DOHH2 (cell line): ENCODE results near the gene FKBP1C.

Experiments used
- H3F3A ChIP-seq: fragments of 200-600 bp; sonication (generic), shearing (Covaris generic); 2 replicates; pipeline ENCODE4 v1.6.0; 2016; ENCODE audit warnings: antibody characterized with exemption, mild to moderate bottlenecking; ENCODE audit not compliant: control insufficient read depth, insufficient read depth
- H3K27ac ChIP-seq: fragments of 200-600 bp; sonication (generic); 2 replicates; pipeline ENCODE4 v1.5.1; 2014; ENCODE audit warnings: low read depth, mild to moderate bottlenecking, low read length, moderate library complexity
- H3K27me3 ChIP-seq: fragments of 200-600 bp; sonication (generic); 2 replicates; pipeline ENCODE4 v1.6.1; 2014; ENCODE audit warnings: mild to moderate bottlenecking, low read length, mixed read lengths; ENCODE audit not compliant: control insufficient read depth
- H3K36me3 ChIP-seq: fragments of 200-600 bp; sonication (generic); 2 replicates; pipeline ENCODE4 v1.6.1; 2014; ENCODE audit warnings: mild to moderate bottlenecking, low read length, moderate library complexity, mixed read lengths; ENCODE audit not compliant: control insufficient read depth
- H3K4me1 ChIP-seq: fragments of 200-600 bp; sonication (generic); 2 replicates; pipeline ENCODE4 v1.6.1; 2014; ENCODE audit warnings: mild to moderate bottlenecking, low read length, mixed read lengths; ENCODE audit not compliant: control insufficient read depth
- H3K4me2 ChIP-seq: fragments of 200-600 bp; sonication (generic); 2 replicates; pipeline ENCODE4 v1.6.0; 2014; ENCODE audit warnings: mild to moderate bottlenecking, low read length, moderate library complexity
- H3K4me3 ChIP-seq: fragments of 200-600 bp; sonication (generic); 2 replicates; pipeline ENCODE4 v1.5.1; 2014; ENCODE audit warnings: mild to moderate bottlenecking, low read length, mixed read lengths
- H3K79me2 ChIP-seq: fragments of 200-600 bp; sonication (generic); 2 replicates; pipeline ENCODE4 v1.6.1; 2014; ENCODE audit warnings: mild to moderate bottlenecking, low read length, mixed read lengths; ENCODE audit not compliant: control insufficient read depth
- H3K9me2 ChIP-seq: fragments of 200-600 bp; sonication (generic); replicated peaks from 2 replicates; pipeline ENCODE4 v1.6.1; 2014; ENCODE audit warnings: mild to moderate bottlenecking, low read length, mixed read lengths; ENCODE audit not compliant: control insufficient read depth
- H3K9me3 ChIP-seq: fragments of 200-600 bp; sonication (generic); 2 replicates; pipeline ENCODE4 v1.6.1; 2014; ENCODE audit warnings: antibody characterized with exemption, low read length, mixed read lengths; ENCODE audit not compliant: control insufficient read depth, insufficient read depth
- H4K20me1 ChIP-seq: fragments of 200-600 bp; sonication (generic); 2 replicates; pipeline ENCODE4 v1.6.0; 2014; ENCODE audit warnings: low read depth, mild to moderate bottlenecking, antibody characterized with exemption, low read length, moderate library complexity; ENCODE audit not compliant: control insufficient read depth, insufficient read depth
- EZH2phosphoT487 ChIP-seq: fragments of 200-600 bp; sonication (generic); IDR thresholded peaks from 2 replicates; pipeline ENCODE4 v1.6.1; 2017; ENCODE audit warnings: borderline replicate concordance, mild to moderate bottlenecking, antibody characterized with exemption, low read length, moderate library complexity, mixed read lengths
- TF ChIP-seq, protein P1 (sequence below): fragments of 200-600 bp; sonication (generic); IDR thresholded peaks from one replicate; pipeline ENCODE4 v1.5.1; 2014; ENCODE audit warnings: antibody characterized with exemption, mild to moderate bottlenecking, low read depth, low read length; ENCODE audit not compliant: poor library complexity, severe bottlenecking

The FKBP1C gene

DNA sequence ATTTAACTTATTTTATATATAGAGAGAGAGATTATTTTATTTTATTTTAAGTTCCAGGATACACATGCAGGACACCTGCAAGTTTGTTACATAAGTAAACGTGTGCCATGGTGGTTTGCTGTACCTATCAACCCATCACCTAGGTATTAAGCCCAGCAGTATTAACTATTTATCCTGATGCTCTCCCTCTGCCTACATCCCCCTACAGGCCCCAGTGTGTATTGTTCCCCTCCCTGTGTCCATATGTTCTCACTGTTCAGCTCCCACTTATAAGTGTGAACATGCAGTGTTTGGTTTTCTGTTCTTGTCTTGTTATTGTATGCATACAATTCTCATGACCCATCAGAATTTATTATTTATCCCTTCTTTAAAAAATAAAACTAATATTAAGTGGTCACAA, 34.6 kb downstream of the FKBP1C start:
- Histone ChIP-seq H4K20me1 (no peaks in the 10 kb centered on the region), H3K4me2 (no peak overlapping the region), H3K9me3 (no peaks in the 10 kb centered on the region), H3K27ac (no peak overlapping the region), H3F3A (no peaks in the 10 kb centered on the region), H3K36me3 (no peaks in the 10 kb centered on the region), H3K4me3 (no peak overlapping the region), H3K79me2 (no peaks in the 10 kb centered on the region), H3K9me2 (no peaks in the 10 kb centered on the region), H3K27me3 (no peaks in the 10 kb centered on the region), H3K4me1 (no peaks in the 10 kb centered on the region)
- TF ChIP-seq, protein P1, sequence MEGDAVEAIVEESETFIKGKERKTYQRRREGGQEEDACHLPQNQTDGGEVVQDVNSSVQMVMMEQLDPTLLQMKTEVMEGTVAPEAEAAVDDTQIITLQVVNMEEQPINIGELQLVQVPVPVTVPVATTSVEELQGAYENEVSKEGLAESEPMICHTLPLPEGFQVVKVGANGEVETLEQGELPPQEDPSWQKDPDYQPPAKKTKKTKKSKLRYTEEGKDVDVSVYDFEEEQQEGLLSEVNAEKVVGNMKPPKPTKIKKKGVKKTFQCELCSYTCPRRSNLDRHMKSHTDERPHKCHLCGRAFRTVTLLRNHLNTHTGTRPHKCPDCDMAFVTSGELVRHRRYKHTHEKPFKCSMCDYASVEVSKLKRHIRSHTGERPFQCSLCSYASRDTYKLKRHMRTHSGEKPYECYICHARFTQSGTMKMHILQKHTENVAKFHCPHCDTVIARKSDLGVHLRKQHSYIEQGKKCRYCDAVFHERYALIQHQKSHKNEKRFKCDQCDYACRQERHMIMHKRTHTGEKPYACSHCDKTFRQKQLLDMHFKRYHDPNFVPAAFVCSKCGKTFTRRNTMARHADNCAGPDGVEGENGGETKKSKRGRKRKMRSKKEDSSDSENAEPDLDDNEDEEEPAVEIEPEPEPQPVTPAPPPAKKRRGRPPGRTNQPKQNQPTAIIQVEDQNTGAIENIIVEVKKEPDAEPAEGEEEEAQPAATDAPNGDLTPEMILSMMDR, result no peak
- TF ChIP-seq EZH2phosphoT487, result no peak

GRCh38 chr6:63246581-63246980, 35.3 kb downstream of the FKBP1C start:
- H3K9me2 ChIP-seq, result no peaks in the 10 kb centered on the region
- no peaks in the 10 kb centered on the region for H3F3A ChIP-seq
- H3K4me1 ChIP-seq, result no peaks in the 10 kb centered on the region
- H3K9me3 ChIP-seq, result no peaks in the 10 kb centered on the region
- no peak for TF ChIP-seq EZH2phosphoT487
- TF ChIP-seq, protein P1, result no peak
- H3K4me2 ChIP-seq, result no peak overlapping the region
- H4K20me1 ChIP-seq, result no peaks in the 10 kb centered on the region
- H3K27me3 ChIP-seq, result no peaks in the 10 kb centered on the region
- H3K27ac ChIP-seq, result no peak overlapping the region
- H3K36me3 ChIP-seq, result no peaks in the 10 kb centered on the region
- H3K4me3 ChIP-seq, result no peak overlapping the region
- no peaks in the 10 kb centered on the region for H3K79me2 ChIP-seq

DNA sequence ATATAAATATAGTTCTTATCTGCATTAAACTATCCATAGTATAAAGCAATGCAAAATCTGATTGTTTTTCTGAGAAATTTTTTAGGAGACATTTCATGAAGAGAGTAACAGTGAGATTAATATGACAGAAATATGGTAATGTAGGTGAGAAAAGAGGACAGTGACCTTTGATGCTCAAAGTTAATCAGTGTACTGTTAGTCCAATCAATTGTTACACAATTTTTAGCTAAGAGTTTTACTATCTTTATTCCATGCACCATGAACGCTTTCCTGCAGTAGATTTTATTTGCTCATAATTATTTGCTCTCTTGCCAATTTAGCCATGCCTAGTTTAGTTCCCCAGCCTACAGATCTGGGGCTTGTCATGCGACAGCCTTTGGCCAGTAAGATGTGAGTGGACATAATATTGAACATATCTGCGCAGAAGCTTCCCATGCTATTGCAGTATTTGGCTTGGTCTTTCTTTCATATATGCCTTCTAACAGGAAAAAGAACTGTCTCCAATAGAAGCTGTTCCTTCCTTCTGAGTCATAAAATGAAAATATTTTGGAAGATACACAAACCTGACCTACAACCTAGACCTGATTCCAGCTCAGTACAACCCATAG, 38.7 kb downstream of the FKBP1C start:
- Histone ChIP-seq H3K4me3 (no peak overlapping the region), H3K9me2 (no peaks in the 10 kb centered on the region), H3K36me3 (no peaks in the 10 kb centered on the region), H3K9me3 (no peaks in the 10 kb centered on the region), H3F3A (no peaks in the 10 kb centered on the region), H3K4me1 (no peaks in the 10 kb centered on the region), H3K79me2 (no peaks in the 10 kb centered on the region), H4K20me1 (no peaks in the 10 kb centered on the region), H3K4me2 (no peak overlapping the region), H3K27ac (no peak overlapping the region), H3K27me3 (no peaks in the 10 kb centered on the region)
- no peak for TF ChIP-seq EZH2phosphoT487
- TF ChIP-seq, protein P1, result no peak
